ENCODE measurements around the gene EIF4G3.
"Not testable (repeated sequence)": the region's sequence is repeated elsewhere in the genome, so short reads cannot be mapped to it uniquely, and the experiment has no call there.

EIF4G3 gene

GRCh38 chr1:20928146-20928545, 248.6 kb downstream of the EIF4G3 start:
- DNase-seq: no peak

- DNase-seq: no peak
Observed at GRCh38 chr1:20921285-20921684, 255.4 kb downstream of the EIF4G3 start.

- DNase-seq: no peak
Observed at GRCh38 chr1:20913242-20913641, 263.5 kb downstream of the EIF4G3 start.

GRCh38 chr1:20907526-20907925, 269.2 kb downstream of the EIF4G3 start:
- DNase-seq: not testable (repeated sequence)

- DNase-seq: no peak
Observed at GRCh38 chr1:20903437-20903836, 273.3 kb downstream of the EIF4G3 start.

- no peak for DNase-seq
Observed at GRCh38 chr1:20900056-20900455, 276.6 kb downstream of the EIF4G3 start.

- no peak for DNase-seq
Observed at GRCh38 chr1:20899154-20899972, 277.3 kb downstream of the EIF4G3 start.

- no peak for DNase-seq
Observed at GRCh38 chr1:20896826-20897225, 279.9 kb downstream of the EIF4G3 start.

GRCh38 chr1:20893931-20894330, 282.8 kb downstream of the EIF4G3 start:
- no peak for DNase-seq

GRCh38 chr1:20891091-20891490, 285.6 kb downstream of the EIF4G3 start:
- DNase-seq: no peak

GRCh38 chr1:20887246-20887645, 289.5 kb downstream of the EIF4G3 start:
- DNase-seq: no peak

- no peak for DNase-seq
Observed at GRCh38 chr1:20885121-20885520, 291.6 kb downstream of the EIF4G3 start.

- DNase-seq: no peak
Observed at GRCh38 chr1:20884513-20884912, 292.2 kb downstream of the EIF4G3 start.

- DNase-seq: no peak
Observed at GRCh38 chr1:20883766-20884165, 292.9 kb downstream of the EIF4G3 start.

GRCh38 chr1:20882837-20883236, 293.9 kb downstream of the EIF4G3 start:
- no peak for DNase-seq

- no peak for DNase-seq
Observed at GRCh38 chr1:20878799-20879198, 297.9 kb downstream of the EIF4G3 start.

- DNase-seq: no peak
Observed at GRCh38 chr1:20875198-20875973, 301.3 kb downstream of the EIF4G3 start.

- DNase-seq: no peak
Observed at GRCh38 chr1:20873311-20873710, 303.4 kb downstream of the EIF4G3 start.

GRCh38 chr1:20871419-20871818, 305.3 kb downstream of the EIF4G3 start:
- DNase-seq: no peak

- no peak for DNase-seq
Observed at GRCh38 chr1:20870718-20871117, 306.0 kb downstream of the EIF4G3 start.

- DNase-seq: no peak
Observed at GRCh38 chr1:20868263-20868662, 308.4 kb downstream of the EIF4G3 start.

GRCh38 chr1:20867847-20868246, 308.9 kb downstream of the EIF4G3 start:
- DNase-seq: no peak

GRCh38 chr1:20867062-20867461, 309.6 kb downstream of the EIF4G3 start:
- DNase-seq: no peak

- no peak for DNase-seq
Observed at GRCh38 chr1:20865001-20865400, 311.7 kb downstream of the EIF4G3 start.

Data from activated CD4-positive, CD25-positive, alpha-beta regulatory T cell (primary cell).